Measurements from ENCODE around the gene DNPH1.

Gene DNPH1

GRCh38 chr6:43277306-43277642 lies 48.0 kb upstream of the DNPH1 start:
- no peak overlapping the region for H3K9ac ChIP-seq (ENCODE audit: low read depth, low read length, poor library complexity, severe bottlenecking)
- no peaks in the 10 kb centered on the region for H3K27me3 ChIP-seq (ENCODE audit: insufficient read depth, low read length, poor library complexity, severe bottlenecking)
- no peaks in the 10 kb centered on the region for H3K9me2 ChIP-seq (replicated peaks; ENCODE audit: low read depth, low read length)
- no peak overlapping the region for H3K4me2 ChIP-seq (ENCODE audit: low read depth, low read length, poor library complexity, severe bottlenecking)
- no peak overlapping the region for H3K4me3 ChIP-seq (ENCODE audit: low read length, poor library complexity, severe bottlenecking)
- no peaks in the 10 kb centered on the region for H3K79me2 ChIP-seq (ENCODE audit: insufficient read depth, low read length)
- H3K36me3 ChIP-seq (ENCODE audit: insufficient read depth, low read length), result no peaks in the 10 kb centered on the region
- TF ChIP-seq CTCF (conservative IDR thresholded peaks at IDR 0.05; ENCODE audit: low read length) (no peak), EZH2phosphoT487 (IDR thresholded peaks at IDR 0.05; ENCODE audit: borderline replicate concordance) (no peak)
- H4K20me1 ChIP-seq (ENCODE audit: insufficient read depth, low read length, poor library complexity, severe bottlenecking), result no peaks in the 10 kb centered on the region
- no peaks in the 10 kb centered on the region for H3K9me3 ChIP-seq (ENCODE audit: insufficient read depth, low read depth, low read length)
- no peak overlapping the region for H2AFZ ChIP-seq (ENCODE audit: low read length)
- H3F3A ChIP-seq (ENCODE audit: low read depth), result no peaks in the 10 kb centered on the region
- H3K4me1 ChIP-seq (ENCODE audit: insufficient read depth, low read length, poor library complexity, severe bottlenecking), result no peaks in the 10 kb centered on the region

GRCh38 chr6:43276577-43277305 lies 47.5 kb upstream of the DNPH1 start:
- H3K79me2 ChIP-seq (ENCODE audit: insufficient read depth, low read length), result no peaks in the 10 kb centered on the region
- no peak overlapping the region for H3K4me3 ChIP-seq (ENCODE audit: low read length, poor library complexity, severe bottlenecking)
- no peaks in the 10 kb centered on the region for H4K20me1 ChIP-seq (ENCODE audit: insufficient read depth, low read length, poor library complexity, severe bottlenecking)
- no peak overlapping the region for H3K4me2 ChIP-seq (ENCODE audit: low read depth, low read length, poor library complexity, severe bottlenecking)
- no peaks in the 10 kb centered on the region for H3K27me3 ChIP-seq (ENCODE audit: insufficient read depth, low read length, poor library complexity, severe bottlenecking)
- TF ChIP-seq CTCF (conservative IDR thresholded peaks at IDR 0.05; ENCODE audit: low read length), result no peak
- no peak for TF ChIP-seq EZH2phosphoT487 (IDR thresholded peaks at IDR 0.05; ENCODE audit: borderline replicate concordance)
- no peaks in the 10 kb centered on the region for H3K4me1 ChIP-seq (ENCODE audit: insufficient read depth, low read length, poor library complexity, severe bottlenecking)
- no peak overlapping the region for H3K9ac ChIP-seq (ENCODE audit: low read depth, low read length, poor library complexity, severe bottlenecking)
- H3F3A ChIP-seq (ENCODE audit: low read depth), result no peaks in the 10 kb centered on the region
- H2AFZ ChIP-seq (ENCODE audit: low read length), result no peak overlapping the region
- no peaks in the 10 kb centered on the region for H3K9me3 ChIP-seq (ENCODE audit: insufficient read depth, low read depth, low read length)
- no peaks in the 10 kb centered on the region for H3K9me2 ChIP-seq (replicated peaks; ENCODE audit: low read depth, low read length)
- no peaks in the 10 kb centered on the region for H3K36me3 ChIP-seq (ENCODE audit: insufficient read depth, low read length)

GRCh38 chr6:43275801-43276576 lies 46.7 kb upstream of the DNPH1 start:
- Histone ChIP-seq H3K4me3 (ENCODE audit: low read length, poor library complexity, severe bottlenecking) (no peak overlapping the region), H3K9me3 (ENCODE audit: insufficient read depth, low read depth, low read length) (no peaks in the 10 kb centered on the region), H3K79me2 (ENCODE audit: insufficient read depth, low read length) (no peaks in the 10 kb centered on the region), H3F3A (ENCODE audit: low read depth) (no peaks in the 10 kb centered on the region), H3K4me1 (ENCODE audit: insufficient read depth, low read length, poor library complexity, severe bottlenecking) (no peaks in the 10 kb centered on the region), H3K27me3 (ENCODE audit: insufficient read depth, low read length, poor library complexity, severe bottlenecking) (no peaks in the 10 kb centered on the region), H3K4me2 (ENCODE audit: low read depth, low read length, poor library complexity, severe bottlenecking) (no peak overlapping the region), H3K36me3 (ENCODE audit: insufficient read depth, low read length) (no peaks in the 10 kb centered on the region), H4K20me1 (ENCODE audit: insufficient read depth, low read length, poor library complexity, severe bottlenecking) (no peaks in the 10 kb centered on the region), H3K9ac (ENCODE audit: low read depth, low read length, poor library complexity, severe bottlenecking) (no peak overlapping the region), H3K9me2 (replicated peaks; ENCODE audit: low read depth, low read length) (no peaks in the 10 kb centered on the region), H2AFZ (ENCODE audit: low read length) (no peak overlapping the region)
- TF ChIP-seq EZH2phosphoT487 (IDR thresholded peaks at IDR 0.05; ENCODE audit: borderline replicate concordance) (no peak), CTCF (conservative IDR thresholded peaks at IDR 0.05; ENCODE audit: low read length) (no peak)
